NOMO-1 (cell line): ENCODE results near the gene LGALS7B.
A peak's percentile ranks its signal among the peaks of the same experiment; 100 is the strongest.
"Not testable (repeated sequence)": the region's sequence is repeated elsewhere in the genome, so short reads cannot be mapped to it uniquely, and the experiment has no call there.

Experiments
- DNase-seq, 2 experiments: peaks; one replicate each; lab custom pipeline; 2025; ENCODE audit not compliant: unreplicated experiment in 2 of 2; lab: John Stamatoyannopoulos, UW

The LGALS7B gene

GRCh38 chr19:38788478-38789243, at the start of gene LGALS7B:
LGALS7B (plus strand) TSS chr19:38789200; CDS start chr19:38789227, 27 bp downstream.
- DNase-seq = no peak

GRCh38 chr19:38739440-38740256, 49.4 kb upstream of the LGALS7B start:
- DNase-seq = peak; percentile 14 to 48

GRCh38 chr19:38740257-38740592, 48.8 kb upstream of the LGALS7B start:
- no peak for DNase-seq

DNA sequence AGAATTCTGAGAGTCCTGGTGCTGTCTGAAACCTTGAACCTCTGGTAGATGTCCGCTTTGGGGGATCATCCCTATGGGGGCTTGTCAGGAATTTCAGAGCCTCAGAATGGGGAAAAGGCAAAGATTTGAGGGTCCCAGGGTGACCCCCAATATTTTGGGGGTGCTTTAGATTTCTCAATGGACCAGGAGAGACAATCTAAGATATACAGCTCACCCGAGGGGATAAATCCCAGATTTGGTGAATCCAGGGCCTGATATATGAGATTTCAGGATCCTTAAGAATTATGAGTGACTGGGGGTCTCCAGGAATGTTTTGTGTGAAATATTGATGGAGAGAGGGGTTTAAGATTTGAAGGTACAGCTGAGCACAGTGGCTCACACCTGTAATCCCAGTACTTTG, 48.1 kb upstream of the LGALS7B start:
- DNase-seq = no peak

DNA sequence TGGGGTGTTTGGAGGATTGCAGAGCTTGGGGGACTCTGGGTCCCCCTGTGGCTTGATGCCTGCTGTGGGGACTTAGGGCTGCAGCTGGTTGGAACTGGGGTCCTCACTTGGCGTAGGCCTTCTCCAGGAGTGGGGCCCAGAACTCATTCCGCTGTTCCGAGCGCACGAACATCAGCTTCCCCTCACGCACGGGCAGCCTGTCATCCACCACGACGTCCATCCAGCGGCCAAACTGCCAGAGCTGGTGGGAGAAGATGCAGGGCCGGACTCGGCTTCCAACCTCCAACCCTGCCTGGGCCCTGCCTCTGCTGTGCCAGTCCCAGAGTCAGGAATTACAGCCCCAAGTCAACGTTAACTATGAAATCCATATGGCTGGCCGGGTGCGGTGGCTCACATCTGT, 47.3 kb upstream of the LGALS7B start:
- DNase-seq = no peak

DNA sequence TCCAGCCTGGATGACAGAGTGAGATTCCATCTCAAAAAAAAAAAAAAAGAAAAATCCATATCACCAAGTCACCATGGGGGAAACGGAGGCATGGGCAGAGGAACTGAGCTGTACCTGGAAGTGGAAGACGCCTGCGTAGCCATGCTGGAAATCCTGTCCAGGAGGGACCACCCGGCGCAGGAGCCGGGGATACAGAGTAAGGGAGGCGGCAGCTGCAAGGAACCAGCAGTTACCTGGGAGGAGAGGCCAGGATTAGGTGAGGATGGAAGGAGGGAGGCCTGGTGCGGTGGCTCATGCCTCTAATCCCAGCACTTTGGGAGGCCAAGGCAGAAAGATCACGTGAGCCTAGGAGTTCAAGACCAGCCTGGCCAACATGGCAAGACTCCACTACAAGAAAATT, 46.7 kb upstream of the LGALS7B start:
- DNase-seq = no peak

DNA sequence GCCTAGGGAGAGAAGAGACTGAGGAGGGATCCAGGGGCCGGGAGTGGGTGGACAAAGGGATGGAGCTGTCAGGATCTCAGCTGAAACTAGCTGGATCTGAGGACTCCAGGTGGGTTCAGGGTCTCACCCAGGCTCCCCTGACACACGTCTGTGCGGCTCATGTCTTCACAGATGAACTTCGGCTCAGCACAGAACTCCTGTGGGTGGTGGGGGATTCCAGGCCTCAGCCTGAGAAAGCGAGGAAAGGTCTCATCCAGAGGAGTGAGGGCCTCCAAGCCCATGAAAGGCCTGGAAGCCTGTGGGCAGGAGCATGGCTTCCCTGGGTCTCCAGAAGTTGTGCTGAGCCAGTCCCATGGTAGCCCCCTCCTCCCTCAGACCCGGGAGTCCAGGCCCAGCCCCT, 46.1 kb upstream of the LGALS7B start:
- DNase-seq = no peak

GRCh38 chr19:38743394-38744297, 45.4 kb upstream of the LGALS7B start:
- no peak for DNase-seq

GRCh38 chr19:38744298-38744681, 44.7 kb upstream of the LGALS7B start, which contains the start of gene CAPN12:
CAPN12 (minus strand) TSS chr19:38744474; CDS start chr19:38744165, 309 bp downstream.
- DNase-seq = no peak

DNA sequence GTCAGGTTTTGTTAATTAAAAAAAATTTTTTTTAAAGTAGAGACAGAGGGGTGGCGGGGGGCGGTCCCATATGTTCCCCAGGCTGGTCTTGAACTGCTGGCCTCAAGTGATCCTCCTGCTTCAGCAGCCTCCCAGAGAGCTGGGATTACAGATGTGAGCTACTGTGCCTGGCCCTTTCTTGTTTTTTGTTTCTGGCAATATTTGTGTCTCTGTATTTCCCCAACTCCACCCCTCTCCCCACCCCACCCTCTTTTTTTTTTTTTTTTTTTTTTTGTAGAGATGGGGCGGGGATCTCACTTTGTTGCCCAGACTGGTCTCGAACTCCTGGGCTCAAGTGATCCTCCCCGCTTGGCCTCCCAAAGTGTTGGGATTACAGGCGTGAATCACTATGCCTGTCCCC, 44.1 kb upstream of the LGALS7B start:
- DNase-seq = no peak

DNA sequence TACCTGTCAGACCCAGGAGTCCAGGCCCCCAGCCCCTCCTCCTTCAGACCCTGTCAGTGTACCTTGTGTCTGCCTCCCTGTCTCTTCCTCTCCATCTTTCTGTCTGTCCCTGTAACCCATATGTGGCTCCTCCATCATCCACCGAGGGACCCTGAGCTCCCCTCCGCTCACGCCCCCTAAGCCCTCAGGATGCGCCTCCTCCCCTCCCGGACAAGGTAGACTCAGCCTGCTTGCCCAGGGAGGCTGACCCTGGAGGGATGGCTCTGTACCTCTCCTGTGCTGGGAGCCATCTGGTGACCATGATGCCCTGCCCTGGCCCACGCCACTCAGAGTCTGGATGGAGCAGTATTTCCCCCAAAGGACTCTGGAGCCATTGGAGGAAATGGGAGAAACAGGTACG, 43.7 kb upstream of the LGALS7B start:
- no peak for DNase-seq

- not testable (repeated sequence) for DNase-seq
Measured at GRCh38 chr19:38753783-38754182, 35.2 kb upstream of the LGALS7B start.

DNA sequence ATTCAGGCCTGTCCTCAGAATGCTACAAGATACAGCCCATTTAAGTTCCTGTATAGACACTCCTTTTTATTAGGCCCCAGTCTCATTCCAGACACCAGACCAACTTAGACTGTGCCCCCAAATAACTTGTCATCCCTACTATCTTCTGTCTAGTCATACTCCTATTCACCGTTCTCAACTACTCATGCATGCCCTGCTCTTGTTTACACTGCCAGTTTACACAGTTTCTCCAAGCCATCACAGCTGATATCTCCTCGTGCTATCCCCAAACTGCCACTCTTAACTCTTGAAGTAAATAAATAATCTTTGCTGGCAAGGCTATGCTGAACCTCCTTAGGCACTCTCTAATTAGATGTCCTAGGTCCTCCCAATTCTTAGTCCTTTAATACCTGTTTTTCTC, 34.8 kb upstream of the LGALS7B start:
- DNase-seq = not testable (repeated sequence)

DNA sequence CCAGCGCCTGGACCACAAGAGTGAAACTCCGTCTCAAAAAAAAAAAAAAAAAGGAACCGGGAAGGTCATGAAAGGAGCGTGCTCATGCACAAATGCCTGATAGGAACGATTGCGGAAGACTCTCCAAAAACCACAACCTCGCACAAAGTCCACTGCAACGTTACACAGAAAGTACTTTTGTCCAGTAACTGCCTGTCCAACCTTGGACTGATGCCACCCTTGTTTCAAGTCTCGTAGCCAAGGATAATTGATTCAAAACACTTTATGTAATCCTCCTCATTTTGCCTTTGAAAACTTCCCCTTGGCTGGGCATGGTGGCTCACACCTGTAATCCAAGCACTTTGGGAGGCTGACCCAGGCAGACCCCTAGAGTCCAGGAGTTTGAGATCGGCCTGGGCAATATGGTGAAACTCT, 29.4 kb upstream of the LGALS7B start:
- DNase-seq = peak; percentile 5 to 20

DNA sequence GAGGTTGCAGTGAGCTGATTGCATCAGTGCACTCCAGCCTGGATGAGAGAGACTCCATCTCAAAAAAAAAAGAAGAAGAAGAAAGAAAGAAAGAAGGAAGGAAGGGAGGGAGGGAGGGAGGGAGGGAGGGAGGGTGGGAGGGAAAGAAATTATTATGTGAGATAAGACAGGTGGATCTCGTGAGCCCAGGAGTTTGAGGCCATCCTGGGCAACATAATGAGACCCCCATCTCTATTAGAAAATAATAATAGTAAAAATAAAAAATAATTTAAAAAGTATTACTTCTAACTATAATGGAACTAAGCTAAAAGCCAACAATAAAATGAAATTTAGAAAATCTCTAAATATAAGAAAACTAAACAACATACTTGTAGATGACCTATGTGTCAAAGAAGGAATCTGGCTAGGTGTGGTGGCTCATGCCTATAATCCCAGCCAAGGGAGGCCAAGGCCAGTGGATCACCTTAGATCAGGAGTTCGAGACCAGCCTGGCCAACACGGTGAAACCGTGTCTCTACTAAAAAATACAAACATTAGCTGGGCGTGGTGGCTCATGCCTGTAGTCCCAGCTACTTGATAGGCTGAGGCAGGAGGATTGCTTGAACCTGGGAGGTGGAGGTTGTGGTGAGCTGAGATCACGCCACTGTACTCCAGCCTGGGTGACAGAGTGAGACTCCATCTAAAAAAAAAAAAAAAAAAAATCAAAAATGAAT, 28.0 kb upstream of the LGALS7B start:
- DNase-seq = not testable (repeated sequence)

DNA sequence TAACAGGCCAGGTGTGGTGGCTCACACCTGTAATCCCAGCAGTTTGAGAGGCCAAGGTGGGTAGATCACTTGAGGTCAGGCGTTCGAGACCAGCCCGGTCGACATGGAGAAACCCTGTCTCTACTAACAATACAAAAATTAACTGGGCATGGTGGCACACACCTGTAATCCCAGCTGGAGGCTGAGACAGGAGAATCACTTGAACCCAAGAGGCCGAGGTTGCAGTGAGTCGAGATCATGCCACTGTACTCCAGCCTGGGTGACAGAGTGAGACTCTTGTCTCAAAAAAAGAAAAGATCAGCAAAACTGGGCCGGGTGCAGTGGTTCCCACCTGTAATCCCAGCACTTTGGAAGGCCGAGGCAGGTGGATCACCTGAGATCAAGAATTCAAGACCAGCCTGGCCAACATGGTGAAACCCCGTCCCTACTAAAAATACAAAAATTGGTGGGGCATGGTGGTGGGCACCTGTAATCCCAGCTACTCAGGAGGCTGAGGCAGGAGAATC, 27.1 kb upstream of the LGALS7B start:
- DNase-seq = not testable (repeated sequence)

DNA sequence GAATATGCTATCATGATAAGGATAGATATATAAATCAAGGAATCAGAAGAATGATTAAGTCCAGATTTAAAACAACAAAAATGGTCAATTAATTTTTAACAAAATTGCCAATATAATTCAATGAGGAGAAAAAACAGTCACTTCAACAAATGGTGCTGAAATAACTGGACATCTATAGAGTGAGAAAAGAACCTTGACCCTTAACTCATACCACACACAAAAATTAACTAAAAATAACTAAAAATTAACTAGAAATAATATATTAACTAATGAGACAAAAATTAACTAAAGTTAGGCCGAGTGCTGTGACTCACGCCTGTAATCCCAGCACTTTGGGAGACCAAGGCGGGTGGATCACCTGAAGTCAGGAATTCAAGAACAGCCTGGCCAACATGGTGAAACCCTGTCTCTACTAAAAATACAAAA, 25.2 kb upstream of the LGALS7B start:
- no peak for DNase-seq

DNA sequence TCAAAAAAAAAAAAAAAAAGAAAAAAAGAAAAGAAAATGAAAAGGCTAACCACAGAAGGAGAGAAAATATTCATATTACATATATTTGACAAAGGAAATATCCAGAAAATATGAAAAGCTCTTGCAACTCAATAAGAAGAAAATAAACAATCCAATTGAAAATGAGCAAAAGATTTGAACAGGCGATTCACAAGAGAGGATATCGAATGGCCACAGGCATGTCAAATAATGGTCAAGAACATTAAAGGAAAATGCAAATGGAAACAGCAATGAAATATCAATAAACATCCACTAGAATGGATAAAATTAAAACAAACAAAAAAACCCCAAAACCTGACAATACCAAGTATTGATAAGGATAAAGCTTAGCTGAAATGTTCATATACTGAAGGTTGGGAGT, 23.8 kb upstream of the LGALS7B start:
- DNase-seq = no peak

DNA sequence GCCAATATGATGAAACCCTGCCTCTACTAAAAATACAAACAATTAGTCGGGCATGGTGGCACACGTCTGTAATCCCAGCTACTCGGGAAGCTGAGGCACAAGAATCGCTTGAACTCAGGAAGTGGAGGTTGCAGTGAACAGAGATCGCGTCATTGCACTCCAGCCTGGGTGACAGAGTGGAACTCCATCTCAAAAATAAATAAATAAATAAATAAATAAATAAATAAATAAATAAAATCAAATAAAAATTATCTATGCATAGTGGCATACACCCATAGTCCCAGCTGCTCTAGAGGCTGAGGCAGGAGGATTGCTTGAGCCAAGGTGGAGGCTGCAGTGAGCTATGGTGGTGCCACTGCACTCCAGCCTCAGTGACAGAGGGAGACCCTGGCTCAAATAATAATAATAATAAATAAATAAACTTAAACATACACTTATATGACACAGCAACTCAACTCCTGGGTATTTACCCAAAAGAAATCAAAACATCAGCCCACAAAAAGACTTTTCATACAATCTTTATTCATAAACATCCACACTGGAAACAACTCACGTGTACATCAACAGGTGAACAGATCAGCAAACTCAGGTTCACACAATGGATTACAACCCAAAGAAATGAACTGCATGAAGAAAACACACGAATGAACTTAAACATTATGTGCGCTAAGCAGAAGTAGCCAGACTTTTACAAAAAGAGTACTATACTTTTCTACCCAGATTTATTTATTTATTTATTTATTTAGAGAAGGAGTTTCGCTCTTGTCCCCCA, 22.5 kb upstream of the LGALS7B start:
- DNase-seq = no peak
